GM12801 (cell line): ENCODE measurements around the gene FBXO7.

Source experiments
- CTCF ChIP-seq: IDR thresholded peaks from one replicate; pipeline ENCODE4 v1.5.1; 2011; ENCODE audit warnings: control low read depth; ENCODE audit not compliant: insufficient read length; ENCODE audit errors: extremely low read depth

Gene FBXO7

DNA sequence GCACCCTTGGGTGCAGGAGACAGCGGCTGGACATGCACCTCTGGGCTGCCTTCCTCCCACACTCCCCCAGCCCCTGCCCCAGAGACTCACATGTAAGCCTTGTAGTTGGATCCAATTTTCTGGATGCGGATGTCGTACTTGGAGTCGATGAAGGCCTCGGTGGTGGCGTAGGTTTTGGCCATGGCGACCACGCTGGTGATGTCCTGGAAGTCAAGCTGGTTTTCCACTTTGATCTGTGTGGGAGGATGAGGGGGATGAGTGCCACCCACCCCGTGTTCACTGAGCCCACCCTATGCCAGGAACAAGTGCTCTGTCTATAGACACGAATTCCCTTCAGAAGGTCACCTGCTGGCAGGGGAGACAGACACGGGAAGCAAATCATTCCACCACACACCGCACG is 66.9 kb downstream of the FBXO7 start:
- TF ChIP-seq CTCF, result no peak

- no peak for TF ChIP-seq CTCF
Measured at GRCh38 chr22:32542066-32542676, 67.6 kb downstream of the FBXO7 start.

- no peak for TF ChIP-seq CTCF
Measured at GRCh38 chr22:32542677-32543357, 68.2 kb downstream of the FBXO7 start.

DNA sequence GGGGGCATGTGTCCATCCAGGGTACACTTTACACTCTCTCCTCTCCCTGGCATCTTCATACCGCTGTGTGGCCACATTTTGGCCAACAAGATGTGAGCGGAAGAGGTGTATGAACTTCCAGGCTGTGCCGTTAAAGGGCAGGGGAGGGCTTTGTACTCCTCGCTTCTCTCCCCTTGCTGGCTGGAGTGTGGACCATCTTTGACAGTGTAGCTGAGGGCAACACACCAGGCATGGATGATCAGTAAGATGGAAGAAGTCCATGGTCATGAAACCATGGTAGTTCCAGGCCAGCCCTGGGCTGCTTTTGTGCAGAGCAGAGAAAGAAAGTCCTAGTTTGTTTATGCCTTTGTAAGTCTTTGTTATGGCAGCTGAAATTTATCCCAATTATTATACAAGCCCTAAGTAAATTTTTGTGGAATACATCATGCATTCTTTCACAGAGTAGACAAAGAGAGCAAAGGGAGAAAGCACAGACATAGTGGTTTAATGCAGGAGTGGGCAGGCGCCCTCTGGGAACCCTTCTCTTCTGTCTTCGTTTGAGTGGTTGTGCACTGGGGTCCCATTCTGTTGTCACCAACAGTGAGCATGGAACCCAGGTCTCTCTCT is 70.4 kb downstream of the FBXO7 start:
- TF ChIP-seq CTCF, result no peak

DNA sequence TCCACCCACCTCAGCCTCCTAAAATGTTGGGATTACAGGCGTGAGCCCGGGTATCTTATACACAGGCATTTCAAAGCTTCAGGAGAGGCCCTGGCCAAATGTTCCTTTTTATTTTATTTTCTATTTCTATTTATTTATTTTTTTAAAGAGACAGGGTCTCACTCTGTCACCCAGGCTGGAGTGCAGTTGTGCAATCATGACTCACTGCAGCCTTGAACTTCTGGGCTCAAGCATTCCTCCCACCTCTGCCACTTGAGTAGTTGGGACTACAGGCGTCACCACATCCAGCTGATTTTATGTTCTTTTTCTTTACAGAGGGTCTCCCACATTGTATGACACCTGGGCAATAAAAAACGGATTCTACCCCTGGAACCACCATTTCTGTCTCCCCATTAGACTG is 71.2 kb downstream of the FBXO7 start:
- no peak for TF ChIP-seq CTCF

DNA sequence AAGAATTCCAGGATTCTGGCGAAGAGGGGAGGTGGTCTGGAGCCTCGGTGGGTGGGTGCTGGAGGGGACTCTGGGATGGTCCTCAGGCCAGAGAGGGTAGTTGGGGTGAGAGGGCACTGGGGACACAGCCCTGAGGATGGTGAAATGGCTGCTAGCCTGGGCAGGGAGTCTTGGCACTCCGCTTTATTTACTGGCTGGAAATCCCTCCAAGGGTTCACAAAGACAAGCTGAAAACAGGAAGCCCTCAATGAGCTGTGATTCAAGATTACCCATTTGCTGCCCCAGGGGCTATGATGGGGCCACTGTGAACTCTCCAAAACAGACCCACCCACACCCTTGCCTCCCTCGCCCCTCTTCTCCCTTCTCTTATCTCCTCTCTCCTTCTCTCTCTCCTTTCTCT is 71.9 kb downstream of the FBXO7 start:
- no peak for TF ChIP-seq CTCF

DNA sequence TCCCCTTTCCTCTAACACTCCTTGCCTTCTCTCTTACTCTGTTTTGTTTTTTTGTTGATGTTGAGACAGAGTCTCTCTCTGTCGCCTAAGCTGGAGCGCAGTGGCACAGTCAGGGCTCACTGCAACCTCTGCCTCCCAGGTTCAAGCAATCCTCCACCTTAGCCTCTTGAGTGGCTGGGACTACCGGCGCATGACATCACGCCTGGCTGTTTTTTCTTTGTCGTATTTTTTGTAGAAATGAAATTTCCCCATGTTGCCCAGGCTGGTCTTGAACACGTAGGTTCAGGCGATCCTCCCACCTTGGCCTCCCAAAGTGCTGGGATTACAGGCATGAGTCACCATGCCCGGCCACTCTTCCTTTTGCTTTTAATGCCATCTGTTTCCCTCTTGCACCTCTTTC is 72.3 kb downstream of the FBXO7 start:
- no peak for TF ChIP-seq CTCF
